ENCODE measurements around the gene PHYH. TPM values are rescaled to one million over a fixed set of nuclear protein-coding genes. Genes with fewer than 3 reads are reported as not detected.

PHYH gene
- total RNA-seq, 4 donors from 2014 or later, result 4.1 to 14.2 (median 7.5) TPM

DNA sequence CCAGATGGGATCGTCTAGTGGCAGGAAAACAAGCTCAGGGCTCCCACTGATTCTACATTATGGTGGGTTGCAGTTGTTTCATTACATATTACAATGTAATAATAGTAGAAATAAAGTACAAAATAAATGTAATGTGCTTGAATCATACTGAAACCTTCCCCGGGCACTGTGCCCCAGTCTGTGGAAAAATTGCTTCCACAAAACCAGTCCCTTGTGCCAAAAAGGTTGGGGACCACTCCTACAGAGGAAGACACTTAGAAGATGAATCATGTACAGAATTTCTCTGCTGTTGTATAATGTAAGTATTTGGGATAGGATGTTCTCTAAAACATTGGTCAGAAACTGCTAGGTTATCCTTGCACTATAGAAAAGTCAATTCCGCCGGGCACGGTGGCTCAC is 11.3 kb upstream of the PHYH start:
- Histone ChIP-seq H3K36me3 (no peaks in the 10 kb centered on the region), H3K4me3 (no peak overlapping the region), H3K9me3 (no peaks in the 10 kb centered on the region), H3K4me1 (no peaks in the 10 kb centered on the region), H3K27me3 (no peaks in the 10 kb centered on the region), H3K27ac (no peak overlapping the region)
- 55 to 85% methylated on average over 4 to 5 of the region's 5 CpGs for WGBS, 2 donors
- no peak for DNase-seq
- intact Hi-C loops (cut with DNase I), result no loop called here
- no peak for TF ChIP-seq POLR2A (IDR thresholded peaks at IDR 0.05)
- TF ChIP-seq, protein P1, sequence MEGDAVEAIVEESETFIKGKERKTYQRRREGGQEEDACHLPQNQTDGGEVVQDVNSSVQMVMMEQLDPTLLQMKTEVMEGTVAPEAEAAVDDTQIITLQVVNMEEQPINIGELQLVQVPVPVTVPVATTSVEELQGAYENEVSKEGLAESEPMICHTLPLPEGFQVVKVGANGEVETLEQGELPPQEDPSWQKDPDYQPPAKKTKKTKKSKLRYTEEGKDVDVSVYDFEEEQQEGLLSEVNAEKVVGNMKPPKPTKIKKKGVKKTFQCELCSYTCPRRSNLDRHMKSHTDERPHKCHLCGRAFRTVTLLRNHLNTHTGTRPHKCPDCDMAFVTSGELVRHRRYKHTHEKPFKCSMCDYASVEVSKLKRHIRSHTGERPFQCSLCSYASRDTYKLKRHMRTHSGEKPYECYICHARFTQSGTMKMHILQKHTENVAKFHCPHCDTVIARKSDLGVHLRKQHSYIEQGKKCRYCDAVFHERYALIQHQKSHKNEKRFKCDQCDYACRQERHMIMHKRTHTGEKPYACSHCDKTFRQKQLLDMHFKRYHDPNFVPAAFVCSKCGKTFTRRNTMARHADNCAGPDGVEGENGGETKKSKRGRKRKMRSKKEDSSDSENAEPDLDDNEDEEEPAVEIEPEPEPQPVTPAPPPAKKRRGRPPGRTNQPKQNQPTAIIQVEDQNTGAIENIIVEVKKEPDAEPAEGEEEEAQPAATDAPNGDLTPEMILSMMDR (IDR thresholded peaks at IDR 0.05), result no peak

DNA sequence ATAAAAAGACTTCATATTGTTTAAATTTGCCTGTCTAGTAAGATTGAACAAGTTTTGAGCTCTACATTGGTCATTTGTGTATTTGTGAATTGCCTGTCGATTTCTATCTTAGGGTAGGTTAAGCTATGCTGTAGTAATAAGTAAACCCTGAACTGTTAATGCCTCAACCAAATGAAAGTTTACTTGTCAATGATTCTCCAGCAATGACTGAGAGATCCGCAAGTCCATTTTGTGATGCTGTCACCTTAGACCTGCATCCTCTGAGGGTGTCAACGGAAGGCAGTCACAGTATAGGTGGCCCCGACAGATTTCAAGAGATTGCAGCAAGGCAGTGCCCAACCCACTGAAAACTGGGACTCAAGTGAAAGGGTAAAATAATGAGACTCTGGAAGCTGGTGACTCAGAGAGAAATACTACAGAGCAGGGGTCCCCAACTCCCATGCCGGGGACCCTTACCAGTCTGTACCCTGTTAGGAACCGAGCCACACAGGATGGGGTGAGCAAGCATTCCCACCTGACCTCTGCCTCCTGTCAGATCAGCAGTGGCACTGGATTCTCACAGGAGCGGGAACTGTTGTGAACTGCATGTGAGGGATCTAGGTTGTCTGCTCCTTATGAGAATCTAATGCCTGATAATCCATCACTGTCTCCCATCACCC is 10.8 kb upstream of the PHYH start:
- H3K36me3 ChIP-seq, result no peaks in the 10 kb centered on the region
- WGBS, 2 donors, result 79 to 86% methylated on average over 6 to 7 of the region's 7 CpGs
- no peak for DNase-seq
- no peaks in the 10 kb centered on the region for H3K4me1 ChIP-seq
- no peak overlapping the region for H3K27ac ChIP-seq
- H3K9me3 ChIP-seq, result no peaks in the 10 kb centered on the region
- no peak overlapping the region for H3K4me3 ChIP-seq
- TF ChIP-seq, protein P1 (IDR thresholded peaks at IDR 0.05), result no peak
- no peak for TF ChIP-seq POLR2A (IDR thresholded peaks at IDR 0.05)
- intact Hi-C loops (cut with DNase I), result no loop called here
- H3K27me3 ChIP-seq, result no peaks in the 10 kb centered on the region

DNA sequence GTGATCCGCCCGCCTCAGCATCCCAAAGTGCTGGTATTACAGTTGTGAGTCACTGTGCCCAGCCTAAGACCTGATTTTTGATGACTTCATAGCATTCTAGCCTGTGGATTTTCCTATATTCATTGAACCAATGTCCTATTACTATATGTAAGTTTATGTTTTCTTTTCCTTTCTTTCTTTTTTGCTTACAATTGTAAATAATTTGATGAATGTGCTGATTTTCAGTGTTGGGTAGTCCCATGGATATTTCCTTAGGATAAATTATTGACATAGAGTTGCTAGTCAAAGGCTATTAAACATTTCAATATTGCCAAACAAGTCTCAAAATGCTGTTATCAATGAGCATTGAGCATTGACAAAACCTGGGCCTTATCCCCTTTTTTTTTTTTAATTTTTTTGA is 9.9 kb upstream of the PHYH start:
- no peaks in the 10 kb centered on the region for H3K27me3 ChIP-seq
- no peak overlapping the region for H3K4me3 ChIP-seq
- intact Hi-C loops (cut with DNase I), result no loop called here
- H3K4me1 ChIP-seq, result no peaks in the 10 kb centered on the region
- 86 to 96% methylated on average over 2 of the region's 2 CpGs for WGBS, 2 donors
- TF ChIP-seq, protein P1 (IDR thresholded peaks at IDR 0.05), result no peak
- TF ChIP-seq POLR2A (IDR thresholded peaks at IDR 0.05), result no peak
- no peak for DNase-seq
- H3K36me3 ChIP-seq, result no peaks in the 10 kb centered on the region
- H3K27ac ChIP-seq, result no peak overlapping the region
- no peaks in the 10 kb centered on the region for H3K9me3 ChIP-seq

DNA sequence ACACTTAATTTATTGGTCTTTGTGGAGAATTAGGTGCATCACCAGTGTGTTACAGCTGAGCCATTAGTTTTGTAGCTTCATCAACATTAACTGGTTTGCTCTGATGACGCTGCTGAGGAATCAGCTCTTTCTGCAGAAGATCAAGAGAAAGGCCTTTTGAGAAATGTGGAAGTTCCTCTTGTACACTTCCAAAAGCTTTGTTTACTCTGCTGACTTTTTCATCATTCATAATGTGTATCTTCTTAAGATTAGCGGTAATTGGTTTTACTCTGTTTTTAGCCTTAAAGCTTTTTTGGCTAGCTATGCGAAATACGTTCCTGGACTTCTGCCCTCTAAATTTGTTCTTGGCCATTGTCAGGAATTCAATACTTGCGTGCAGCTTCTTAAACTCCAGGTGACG is 8.2 kb upstream of the PHYH start:
- TF ChIP-seq POLR2A (IDR thresholded peaks at IDR 0.05), result no peak
- 41 to 54% methylated on average over 6 of the region's 6 CpGs for WGBS, 2 donors
- DNase-seq, result no peak
- Histone ChIP-seq H3K4me1 (no peaks in the 10 kb centered on the region), H3K9me3 (no peaks in the 10 kb centered on the region), H3K4me3 (no peak overlapping the region), H3K27me3 (no peaks in the 10 kb centered on the region), H3K36me3 (no peaks in the 10 kb centered on the region), H3K27ac (no peak overlapping the region)
- intact Hi-C loops (cut with DNase I), result no loop called here

DNA sequence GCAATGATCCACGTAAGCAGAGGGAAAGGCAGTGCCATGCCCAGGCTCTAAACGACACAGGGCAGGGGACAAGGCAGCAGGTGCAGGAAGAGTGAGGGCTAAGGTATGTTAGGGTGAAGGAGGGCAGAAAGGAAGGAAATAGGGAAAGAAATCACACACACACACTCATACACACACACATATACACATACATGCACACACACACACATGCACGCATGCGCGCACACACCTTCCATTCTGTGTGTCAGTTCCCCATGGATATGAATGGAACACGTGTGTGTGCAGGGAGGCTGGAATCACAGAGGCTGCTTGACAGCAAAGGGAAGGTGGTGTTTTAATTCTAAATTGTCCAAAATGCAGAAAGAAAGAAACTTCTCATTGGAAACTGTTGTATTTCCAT is 6.2 kb upstream of the PHYH start:
- Histone ChIP-seq H3K4me1 (peaks cover 0 to 17% (median 4%) of the 10 kb centered on the region in 3 donors), H3K27me3 (no peaks in the 10 kb centered on the region), H3K27ac (no peak overlapping the region), H3K9me3 (no peaks in the 10 kb centered on the region), H3K36me3 (no peaks in the 10 kb centered on the region), H3K4me3 (no peak overlapping the region)
- WGBS, 2 donors, result 84 to 85% methylated on average over 5 to 6 of the region's 6 CpGs
- no peak for DNase-seq
- intact Hi-C loops (cut with DNase I), result no loop called here
- TF ChIP-seq POLR2A (IDR thresholded peaks at IDR 0.05), result no peak
- TF ChIP-seq, protein P1 (IDR thresholded peaks at IDR 0.05), result no peak

All from esophagus squamous epithelium (tissue), 5 donors.